WTC11 (cell line): ENCODE measurements around the gene IRX2.
A peak's percentile ranks its signal among the peaks of the same experiment; 100 is the strongest.

Experiments
- CREB1 ChIP-seq: sonication (generic); formaldehyde crosslinking; IDR thresholded peaks from 2 replicates; pipeline ENCODE4 v1.8.0; 2023; ENCODE audit warnings: mild to moderate bottlenecking, missing genetic modification reagents
- CTCF ChIP-seq: fragments of 200-600 bp; IDR thresholded peaks from 2 replicates; pipeline ENCODE4 v1.8.0; 2022; ENCODE audit warnings: antibody characterized with exemption
- E2F5 ChIP-seq: sonication (generic); formaldehyde crosslinking; IDR thresholded peaks from 2 replicates; pipeline ENCODE4 v1.8.1; 2022; ENCODE audit warnings: mild to moderate bottlenecking, moderate library complexity, missing genetic modification reagents
- ETV6 ChIP-seq: sonication (generic); formaldehyde crosslinking; IDR thresholded peaks from 2 replicates; pipeline ENCODE4 v1.8.1; 2022; ENCODE audit warnings: mild to moderate bottlenecking, missing genetic modification reagents
- STAT6 ChIP-seq: sonication (generic); formaldehyde crosslinking; conservative IDR thresholded peaks from 2 replicates; pipeline ENCODE4 v1.8.1; 2023; ENCODE audit warnings: mild to moderate bottlenecking, low read depth, missing genetic modification reagents, moderate library complexity
- TEAD4 ChIP-seq: sonication (generic); formaldehyde crosslinking; IDR thresholded peaks from 2 replicates; pipeline ENCODE4 v1.8.0; 2022; ENCODE audit warnings: mild to moderate bottlenecking, missing genetic modification reagents
- TF ChIP-seq, protein P1 (sequence below): sonication (generic); formaldehyde crosslinking; IDR thresholded peaks from 2 replicates; pipeline ENCODE4 v1.8.1; 2023; ENCODE audit warnings: mild to moderate bottlenecking, moderate library complexity, missing genetic modification reagents
- TF ChIP-seq, protein P2 (sequence below): sonication (generic); formaldehyde crosslinking; conservative IDR thresholded peaks from 2 replicates; pipeline ENCODE4 v1.8.1; 2022; ENCODE audit warnings: mild to moderate bottlenecking, missing genetic modification reagents

- TF ChIP-seq CTCF (no peak), ETV6 (CRISPR knock-in tag) (no peak), E2F5 (no peak), TEAD4 (CRISPR knock-in tag) (0 out of 2 replicates have a peak, but pooled peaks have one; percentile 15), STAT6 (no peak), CREB1 (no peak)
- TF ChIP-seq, protein P1, sequence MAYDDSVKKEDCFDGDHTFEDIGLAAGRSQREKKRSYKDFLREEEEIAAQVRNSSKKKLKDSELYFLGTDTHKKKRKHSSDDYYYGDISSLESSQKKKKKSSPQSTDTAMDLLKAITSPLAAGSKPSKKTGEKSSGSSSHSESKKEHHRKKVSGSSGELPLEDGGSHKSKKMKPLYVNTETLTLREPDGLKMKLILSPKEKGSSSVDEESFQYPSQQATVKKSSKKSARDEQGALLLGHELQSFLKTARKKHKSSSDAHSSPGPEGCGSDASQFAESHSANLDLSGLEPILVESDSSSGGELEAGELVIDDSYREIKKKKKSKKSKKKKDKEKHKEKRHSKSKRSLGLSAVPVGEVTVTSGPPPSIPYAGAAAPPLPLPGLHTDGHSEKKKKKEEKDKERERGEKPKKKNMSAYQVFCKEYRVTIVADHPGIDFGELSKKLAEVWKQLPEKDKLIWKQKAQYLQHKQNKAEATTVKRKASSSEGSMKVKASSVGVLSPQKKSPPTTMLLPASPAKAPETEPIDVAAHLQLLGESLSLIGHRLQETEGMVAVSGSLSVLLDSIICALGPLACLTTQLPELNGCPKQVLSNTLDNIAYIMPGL = no peak
- TF ChIP-seq, protein P2, sequence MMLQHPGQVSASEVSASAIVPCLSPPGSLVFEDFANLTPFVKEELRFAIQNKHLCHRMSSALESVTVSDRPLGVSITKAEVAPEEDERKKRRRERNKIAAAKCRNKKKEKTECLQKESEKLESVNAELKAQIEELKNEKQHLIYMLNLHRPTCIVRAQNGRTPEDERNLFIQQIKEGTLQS (CRISPR knock-in tag) = no peak
Measured at GRCh38 chr5:2750026-2750757, 1.3 kb downstream of the IRX2 start.
